Measurements from ENCODE around the gene DNM3.
"Not testable (repeated sequence)": the region's sequence is repeated elsewhere in the genome, so short reads cannot be mapped to it uniquely, and the experiment has no call there.

DNM3 gene

GRCh38 chr1:172043900-172044299, 202.6 kb downstream of the DNM3 start:
- no peak for DNase-seq

GRCh38 chr1:172051898-172052297, 210.6 kb downstream of the DNM3 start:
- DNase-seq: no peak

- no peak for DNase-seq
Observed at GRCh38 chr1:172054172-172054571, 212.9 kb downstream of the DNM3 start.

- not testable (repeated sequence) for DNase-seq
Observed at GRCh38 chr1:172055816-172056419, 214.6 kb downstream of the DNM3 start.

GRCh38 chr1:172068334-172068733, 227.0 kb downstream of the DNM3 start:
- no peak for DNase-seq

- no peak for DNase-seq
Observed at GRCh38 chr1:172069051-172069450, 227.8 kb downstream of the DNM3 start.

- DNase-seq: no peak
Observed at GRCh38 chr1:172069534-172069933, 228.2 kb downstream of the DNM3 start.

- no peak for DNase-seq
Observed at GRCh38 chr1:172070055-172070454, 228.8 kb downstream of the DNM3 start.

GRCh38 chr1:172071746-172072145, 230.4 kb downstream of the DNM3 start:
- DNase-seq: no peak

- DNase-seq: not testable (repeated sequence)
Observed at GRCh38 chr1:172079859-172080258, 238.6 kb downstream of the DNM3 start.

GRCh38 chr1:172083191-172083590, 241.9 kb downstream of the DNM3 start:
- DNase-seq: no peak

- no peak for DNase-seq
Observed at GRCh38 chr1:172084876-172085275, 243.6 kb downstream of the DNM3 start.

GRCh38 chr1:172085317-172085716, 244.0 kb downstream of the DNM3 start:
- DNase-seq: no peak

- no peak for DNase-seq
Observed at GRCh38 chr1:172086137-172086536, 244.8 kb downstream of the DNM3 start.

GRCh38 chr1:172088256-172088655, 247.0 kb downstream of the DNM3 start:
- DNase-seq: no peak

- peak in 1 of 2 experiments; percentile 7 for DNase-seq
Observed at GRCh38 chr1:172089768-172090510, 248.6 kb downstream of the DNM3 start.

- DNase-seq: no peak
Observed at GRCh38 chr1:172090511-172090817, 249.2 kb downstream of the DNM3 start.

GRCh38 chr1:172095846-172096245, 254.5 kb downstream of the DNM3 start:
- DNase-seq: no peak

GRCh38 chr1:172105230-172105629, 263.9 kb downstream of the DNM3 start:
- DNase-seq: no peak

- no peak for DNase-seq
Observed at GRCh38 chr1:172107316-172107975, 266.1 kb downstream of the DNM3 start.

- no peak for DNase-seq
Observed at GRCh38 chr1:172108161-172108893, 267.0 kb downstream of the DNM3 start.

- DNase-seq: no peak
Observed at GRCh38 chr1:172109359-172109758, 268.1 kb downstream of the DNM3 start.

GRCh38 chr1:172112576-172112975, 271.3 kb downstream of the DNM3 start:
- DNase-seq: no peak

GRCh38 chr1:172117800-172118199, 276.5 kb downstream of the DNM3 start:
- DNase-seq: no peak

Measured in AML-193 (cell line).